Measurements from ENCODE around the gene ARSB.
"Not testable (repeated sequence)": the region's sequence is repeated elsewhere in the genome, so short reads cannot be mapped to it uniquely, and the experiment has no call there.

The ARSB gene

GRCh38 chr5:78746021-78746770, 238.9 kb downstream of the ARSB start:
- no peak for DNase-seq

- no peak for DNase-seq
These were observed 240.1 kb downstream of the ARSB start for GRCh38 chr5:78744951-78745534.

GRCh38 chr5:78741019-78741418, 244.1 kb downstream of the ARSB start:
- no peak for DNase-seq

GRCh38 chr5:78738693-78739300, 246.3 kb downstream of the ARSB start:
- DNase-seq = no peak

GRCh38 chr5:78738104-78738503, 247.0 kb downstream of the ARSB start:
- DNase-seq = no peak

- no peak for DNase-seq
These were observed 249.2 kb downstream of the ARSB start for GRCh38 chr5:78735834-78736463.

GRCh38 chr5:78734950-78735349, 250.2 kb downstream of the ARSB start:
- no peak for DNase-seq

GRCh38 chr5:78734094-78734845, 250.8 kb downstream of the ARSB start:
- no peak for DNase-seq

- not testable (repeated sequence) for DNase-seq
These were observed 252.4 kb downstream of the ARSB start for GRCh38 chr5:78732721-78733120.

GRCh38 chr5:78731884-78732283, 253.2 kb downstream of the ARSB start:
- no peak for DNase-seq

GRCh38 chr5:78730300-78731094, 254.6 kb downstream of the ARSB start:
- DNase-seq = no peak

GRCh38 chr5:78727786-78728761, 257.0 kb downstream of the ARSB start:
- no peak for DNase-seq

Measured in GF-D8 (cell line).